HUES64 (cell line): ENCODE results near the gene PDE2A.
"Not testable (repeated sequence)": the region's sequence is repeated elsewhere in the genome, so short reads cannot be mapped to it uniquely, and the experiment has no call there.

Source experiments
- H3K27ac ChIP-seq: 2 replicates; pipeline ENCODE4 v1.7.0; 2013; ENCODE audit warnings: low read depth, low read length, inconsistent platforms
- H3K27me3 ChIP-seq: 2 replicates; pipeline ENCODE4 v1.6.1; 2013; ENCODE audit warnings: mild to moderate bottlenecking, low read length; ENCODE audit not compliant: insufficient read depth
- H3K36me3 ChIP-seq: 2 replicates; pipeline ENCODE4 v1.6.1; 2013; ENCODE audit warnings: mild to moderate bottlenecking, low read length; ENCODE audit not compliant: insufficient read depth
- H3K4me1 ChIP-seq: 2 replicates; pipeline ENCODE4 v1.6.1; 2013; ENCODE audit warnings: mild to moderate bottlenecking, low read length, moderate library complexity; ENCODE audit not compliant: insufficient read depth
- H3K4me3 ChIP-seq: 2 replicates; pipeline ENCODE4 v1.5.1; 2013; ENCODE audit warnings: mild to moderate bottlenecking, low read length, moderate library complexity
- H3K9ac ChIP-seq: 2 replicates; pipeline ENCODE4 v1.6.1; 2013; ENCODE audit warnings: mild to moderate bottlenecking, low read depth, low read length
- H3K9me3 ChIP-seq: 2 replicates; pipeline ENCODE4 v1.6.1; 2013; ENCODE audit warnings: low read depth, low read length; ENCODE audit not compliant: insufficient read depth
- WGBS: fragments of 150-250, 120-280 bp; methylation state at CpG from one replicate; pipeline ENCODE4 v1.1.7; 2013; ENCODE audit warnings: missing lambda C conversion rate; 5-methylcytosine and 5-hydroxymethylcytosine counted together

Gene PDE2A

GRCh38 chr11:72578051-72578450 is 96.2 kb downstream of the PDE2A start:
- Histone ChIP-seq H3K27ac (no peak overlapping the region), H3K36me3 (no peaks in the 10 kb centered on the region), H3K4me1 (peaks cover 5% of the 10 kb centered on the region), H3K27me3 (peaks cover 4% of the 10 kb centered on the region), H3K4me3 (no peak overlapping the region), H3K9me3 (no peaks in the 10 kb centered on the region), H3K9ac (no peak overlapping the region)
- 92% methylated on average over 6 of the region's 6 CpGs for WGBS

GRCh38 chr11:72577271-72577721 is 96.9 kb downstream of the PDE2A start:
- Histone ChIP-seq H3K27ac (no peak overlapping the region), H3K9me3 (no peaks in the 10 kb centered on the region), H3K36me3 (no peaks in the 10 kb centered on the region), H3K4me3 (no peak overlapping the region), H3K27me3 (no peaks in the 10 kb centered on the region), H3K4me1 (peaks cover 7% of the 10 kb centered on the region), H3K9ac (no peak overlapping the region)
- WGBS: 90% methylated on average over 14 of the region's 14 CpGs

- Histone ChIP-seq H3K27ac (no peak overlapping the region), H3K27me3 (no peaks in the 10 kb centered on the region), H3K9ac (no peak overlapping the region), H3K4me3 (no peak overlapping the region), H3K9me3 (no peaks in the 10 kb centered on the region), H3K36me3 (no peaks in the 10 kb centered on the region), H3K4me1 (peaks cover 7% of the 10 kb centered on the region)
- 88% methylated on average over 6 of the region's 6 CpGs for WGBS
Measured at GRCh38 chr11:72576661-72577060, 97.6 kb downstream of the PDE2A start.

GRCh38 chr11:72576243-72576595 is 98.0 kb downstream of the PDE2A start:
- Histone ChIP-seq H3K27ac (no peak overlapping the region), H3K4me3 (no peak overlapping the region), H3K4me1 (peaks cover 7% of the 10 kb centered on the region), H3K36me3 (no peaks in the 10 kb centered on the region), H3K9me3 (no peaks in the 10 kb centered on the region), H3K9ac (no peak overlapping the region), H3K27me3 (no peaks in the 10 kb centered on the region)
- WGBS: 92% methylated on average over 5 of the region's 5 CpGs

GRCh38 chr11:72575533-72576242 is 98.5 kb downstream of the PDE2A start:
- H3K4me1 ChIP-seq: peaks cover 7% of the 10 kb centered on the region
- no peaks in the 10 kb centered on the region for H3K36me3 ChIP-seq
- WGBS: 94% methylated on average over 14 of the region's 14 CpGs
- no peak overlapping the region for H3K9ac ChIP-seq
- no peak overlapping the region for H3K27ac ChIP-seq
- no peaks in the 10 kb centered on the region for H3K27me3 ChIP-seq
- no peaks in the 10 kb centered on the region for H3K9me3 ChIP-seq
- no peak overlapping the region for H3K4me3 ChIP-seq

GRCh38 chr11:72574548-72575460 is 99.4 kb downstream of the PDE2A start:
- no peaks in the 10 kb centered on the region for H3K9me3 ChIP-seq
- no peak overlapping the region for H3K4me3 ChIP-seq
- peaks cover 7% of the 10 kb centered on the region for H3K4me1 ChIP-seq
- WGBS: 86% methylated on average over 8 of the region's 8 CpGs
- no peaks in the 10 kb centered on the region for H3K36me3 ChIP-seq
- no peak overlapping the region for H3K27ac ChIP-seq
- H3K9ac ChIP-seq: no peak overlapping the region
- no peaks in the 10 kb centered on the region for H3K27me3 ChIP-seq

GRCh38 chr11:72573855-72574445 is 100.3 kb downstream of the PDE2A start:
- H3K27ac ChIP-seq: no peak overlapping the region
- WGBS: 86% methylated on average over 2 of the region's 2 CpGs
- peaks cover 7% of the 10 kb centered on the region for H3K4me1 ChIP-seq
- no peaks in the 10 kb centered on the region for H3K36me3 ChIP-seq
- H3K9me3 ChIP-seq: no peaks in the 10 kb centered on the region
- H3K9ac ChIP-seq: no peak overlapping the region
- no peaks in the 10 kb centered on the region for H3K27me3 ChIP-seq
- H3K4me3 ChIP-seq: no peak overlapping the region

GRCh38 chr11:72573072-72573854 is 101.0 kb downstream of the PDE2A start:
- Histone ChIP-seq H3K27me3 (no peaks in the 10 kb centered on the region), H3K9ac (no peak overlapping the region), H3K9me3 (no peaks in the 10 kb centered on the region), H3K4me3 (no peak overlapping the region), H3K4me1 (peaks cover 7% of the 10 kb centered on the region), H3K27ac (no peak overlapping the region), H3K36me3 (no peaks in the 10 kb centered on the region)
- WGBS: 52% methylated on average over 4 of the region's 10 CpGs

- H3K36me3 ChIP-seq, H3K27ac ChIP-seq: not testable (repeated sequence)
- 75% methylated on average over 4 of the region's 4 CpGs for WGBS
Measured at GRCh38 chr11:72572540-72572939, 101.7 kb downstream of the PDE2A start.

GRCh38 chr11:72570893-72571661 is 103.1 kb downstream of the PDE2A start:
- no peak overlapping the region for H3K4me3 ChIP-seq
- no peaks in the 10 kb centered on the region for H3K9me3 ChIP-seq
- 89% methylated on average over 10 of the region's 10 CpGs for WGBS
- no peaks in the 10 kb centered on the region for H3K27me3 ChIP-seq
- no peak overlapping the region for H3K27ac ChIP-seq
- no peak overlapping the region for H3K9ac ChIP-seq
- H3K4me1 ChIP-seq: peaks cover 7% of the 10 kb centered on the region
- H3K36me3 ChIP-seq: no peaks in the 10 kb centered on the region

More at GRCh38 chr11:72572540-72572939, 101.7 kb downstream of the PDE2A start:
- not testable (repeated sequence) for H3K9me3 ChIP-seq, H3K4me1 ChIP-seq, H3K27me3 ChIP-seq, H3K9ac ChIP-seq, H3K4me3 ChIP-seq
